HepG2 (cell line): ENCODE measurements around the gene TMOD2. TPM values are rescaled to one million over a fixed set of nuclear protein-coding genes. Genes with fewer than 3 reads are reported as not detected.

ENCODE experiments used
- ATAC-seq: fragments of 200-7000 bp; cut with Tn5 transposase; 3 replicates; pipeline ENCODE4 v1.9.1; 2020; ENCODE audit warnings: mild to moderate bottlenecking, moderate library complexity
- BruUV-seq: library from RNA; stranded (reverse); fragments of 400-500 nt; replicated peaks from 2 replicates; lab custom pipeline; 2021; lab: Mats Ljungman, UMichigan
- CTCF ChIA-PET: fragments of 300-600 bp; formaldehyde crosslinking; extraction: SDS; loops from one replicate; lab custom pipeline; 2021; ENCODE audit warnings: low total read pairs, inconsistent platforms, low intra/inter-chr PET ratio; lab: Yijun Ruan, JAX
- POLR2A ChIA-PET: fragments of 350-600 bp; sonication (Branson Sonifier 250); formaldehyde crosslinking; loops from one replicate; lab custom pipeline; 2020; ENCODE audit warnings: antibody characterized with exemption, inconsistent platforms; lab: Yijun Ruan, JAX
- DNase-seq: peaks from one replicate; pipeline ENCODE4 v3.0.0-alpha.2; 2015; ENCODE audit warnings: low spot score
- FAIRE-seq: peaks from 3 replicates; lab custom pipeline; 2011; peaks lifted over from hg19 to GRCh38; lab: Jason Lieb, UNC
- H2AFZ ChIP-seq: one replicate; pipeline ENCODE4 v1.6.1; 2011; ENCODE audit warnings: low read length, inconsistent platforms
- H3K27ac ChIP-seq: fragments of 300-600 bp; 3 replicates; pipeline ENCODE4 v1.8.0; 2011; ENCODE audit warnings: mixed run types, mild to moderate bottlenecking, mixed read lengths, low read length, inconsistent platforms; ENCODE audit not compliant: insufficient read depth; ENCODE audit errors: extremely low read length
- H3K27me3 ChIP-seq, 2 experiments: fragments of 200-600 bp in 1 of 2; 2 replicates in 1 of 2; 3 replicates in 1 of 2; pipeline versions ENCODE4 v1.6.0 to v1.8.0; 2011; ENCODE audit warnings: low read length in 2 of 2, mild to moderate bottlenecking in 2 of 2, moderate library complexity in 2 of 2, inconsistent platforms in 1 of 2; ENCODE audit not compliant: insufficient read depth in 2 of 2, control insufficient read depth in 1 of 2
- H3K36me3 ChIP-seq, 2 experiments: fragments of 200-600 bp in 1 of 2; replicated peaks in 1 of 2; 2 replicates in 1 of 2; 3 replicates in 1 of 2; pipeline versions ENCODE4 v1.5.1 to v1.8.0; 2011; ENCODE audit warnings: low read length in 2 of 2, inconsistent platforms in 1 of 2; ENCODE audit not compliant: insufficient read depth in 2 of 2, control insufficient read depth in 1 of 2
- H3K4me1 ChIP-seq: 2 replicates; pipeline ENCODE4 v1.5.1; 2012; ENCODE audit warnings: low read length, inconsistent platforms; ENCODE audit not compliant: insufficient read depth
- H3K4me2 ChIP-seq: 2 replicates; pipeline ENCODE4 v1.6.0; 2011; ENCODE audit warnings: low read depth, low read length, inconsistent platforms
- H3K4me3 ChIP-seq, 3 experiments: fragments of 200-600 bp in 1 of 3; sonication (generic), shearing (Covaris generic) in 1 of 3; replicated peaks in 1 of 3; 2 replicates each; pipeline ENCODE4 v1.5.1; 2011 to 2016; ENCODE audit warnings: low read length in 3 of 3, inconsistent platforms in 2 of 3, low read depth in 2 of 3, mild to moderate bottlenecking in 2 of 3, control low read depth in 1 of 3, mixed read lengths in 1 of 3; ENCODE audit not compliant: insufficient read depth in 1 of 3
- H3K79me2 ChIP-seq: one replicate; pipeline ENCODE4 v1.6.1; 2011; ENCODE audit warnings: low read length, inconsistent platforms; ENCODE audit not compliant: insufficient read depth
- H3K9ac ChIP-seq: 2 replicates; pipeline ENCODE4 v1.6.0; 2011; ENCODE audit warnings: mild to moderate bottlenecking, low read depth, low read length, inconsistent platforms; ENCODE audit not compliant: insufficient read depth
- H3K9me3 ChIP-seq: 2 replicates; pipeline ENCODE4 v1.5.1; 2012; ENCODE audit warnings: mild to moderate bottlenecking, low read length
- H4K20me1 ChIP-seq: 2 replicates; pipeline ENCODE4 v1.6.0; 2011; ENCODE audit warnings: inconsistent platforms, mild to moderate bottlenecking, low read length, moderate library complexity; ENCODE audit not compliant: insufficient read depth
- KDM5B ChIP-seq: sonication (generic); formaldehyde crosslinking; IDR thresholded peaks from 2 replicates; pipeline ENCODE4 v1.4.0; 2020; ENCODE audit warnings: missing genetic modification reagents, mild to moderate bottlenecking, borderline replicate concordance
- KMT2B ChIP-seq: IDR thresholded peaks from 2 replicates; pipeline ENCODE4 v1.6.1; 2016; ENCODE audit warnings: missing genetic modification reagents, missing compliant biosample characterization
- SMAD3 ChIP-seq: sonication (generic); formaldehyde crosslinking; IDR thresholded peaks from 2 replicates; pipeline ENCODE4 v1.4.0; 2020; ENCODE audit warnings: missing genetic modification reagents
- SMYD3 ChIP-seq: sonication (generic); formaldehyde crosslinking; IDR thresholded peaks from 2 replicates; pipeline ENCODE4 v1.8.1; 2023; ENCODE audit warnings: mild to moderate bottlenecking, missing genetic modification reagents
- ZIK1 ChIP-seq: sonication (generic); formaldehyde crosslinking; IDR thresholded peaks from 2 replicates; pipeline ENCODE4 v1.5.0; 2020; ENCODE audit warnings: mild to moderate bottlenecking, low read depth, missing genetic modification reagents, borderline replicate concordance
- ZNF34 ChIP-seq: sonication (generic); formaldehyde crosslinking; IDR thresholded peaks from 2 replicates; pipeline ENCODE4 v1.4.0; 2020; ENCODE audit warnings: mild to moderate bottlenecking, missing genetic modification reagents, borderline replicate concordance
- ZSCAN20 ChIP-seq: sonication (generic); formaldehyde crosslinking; IDR thresholded peaks from 2 replicates; pipeline ENCODE4 v1.4.0; 2020; ENCODE audit warnings: missing genetic modification reagents, mild to moderate bottlenecking, borderline replicate concordance
- WGBS: methylation state at CpG from one replicate; pipeline ENCODE4 v1.1.6; 2017; ENCODE audit warnings: low lambda C conversion rate; 5-methylcytosine and 5-hydroxymethylcytosine counted together
- in situ Hi-C: cut with HindIII; loops from 2 replicates; pipeline ENCODE4 v1.10.0; 2017; ENCODE audit warnings: low pct_unique_long_range_greater_than_20kb; ENCODE audit not compliant: extremely low pct_ligation_motif_present
- intact Hi-C: fragments of 100-400 bp; cut with micrococcal nuclease; formaldehyde crosslinking; loops from one replicate; pipeline ENCODE4 v1.10.0; 2022; ENCODE audit not compliant: unreplicated experiment
- polyA plus RNA-seq, 8 experiments: library from polyadenylated mRNA; depleted of rRNA in 3 of 8; stranded (reverse) in 7 of 8; unstranded in 1 of 8; fragments of >200 nt; fragmentation: Illumina TruSeq in 4 of 8; extraction: Trizol in 4 of 8; gene quantifications; 2 replicates each; pipeline versions ENCODE4 v1.2.1 to v1.2.3, GENCODE V29; 2011 to 2016; ENCODE audit warnings: low read depth in 4 of 8, missing spikeins in 1 of 8, mixed read lengths in 1 of 8; ENCODE audit not compliant: insufficient read depth in 1 of 8
- total RNA-seq, 5 experiments: library from RNA; depleted of rRNA; stranded (reverse); fragments of >200 nt; fragmentation: Illumina TruSeq; extraction: Trizol; gene quantifications; 2 replicates each; pipeline ENCODE4 v1.2.3, GENCODE V29; 2016; ENCODE audit warnings: low read depth in 1 of 5
- TF ChIP-seq, protein P1 (sequence below): sonication (generic); formaldehyde crosslinking; IDR thresholded peaks from 2 replicates; pipeline ENCODE4 v1.4.0; 2020; ENCODE audit warnings: missing genetic modification reagents, mild to moderate bottlenecking, borderline replicate concordance
- TF ChIP-seq, protein P2 (sequence below): sonication (generic); formaldehyde crosslinking; IDR thresholded peaks from 2 replicates; pipeline ENCODE4 v1.4.0; 2020; ENCODE audit warnings: missing genetic modification reagents

Gene TMOD2
- total and polyA plus RNA-seq, 2 of the 13 experiments (the other 11 are each of a cell fraction or from before 2014, with no cell fraction given), result 0.01 to 0.02 TPM

DNA sequence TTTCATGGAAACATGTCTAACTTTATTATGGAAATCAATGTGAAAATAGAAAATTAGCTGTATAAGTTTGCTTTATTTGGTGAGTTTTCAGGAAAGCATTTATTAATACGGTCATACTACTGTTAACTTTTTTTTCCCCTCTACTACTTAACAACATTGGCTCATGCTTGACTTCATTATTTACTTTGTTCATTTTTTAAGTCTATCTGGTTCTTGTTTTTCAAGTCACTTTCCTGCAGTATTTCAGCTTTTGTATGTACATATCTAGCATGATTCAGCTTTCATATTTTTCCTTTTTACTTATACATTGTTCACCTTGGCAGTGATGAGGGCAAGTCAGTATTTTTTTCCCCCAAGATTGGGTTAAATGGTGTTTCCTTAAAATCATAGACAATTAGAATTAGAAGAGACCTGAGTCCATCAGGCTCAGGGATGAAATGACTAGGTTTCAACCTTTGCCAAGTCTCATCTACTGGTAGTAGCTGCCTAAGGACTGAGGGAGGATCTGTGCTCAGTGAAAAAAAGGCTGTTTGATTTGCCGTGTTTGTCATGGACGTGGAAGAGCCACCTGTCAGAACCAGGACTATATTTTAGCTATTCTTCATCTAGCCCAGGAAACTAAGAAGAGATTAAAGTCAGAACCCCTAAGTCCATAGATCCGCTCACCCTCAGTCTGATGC lies 93.5 kb downstream of the TMOD2 start:
- BruUV-seq, result no TSS peak
- Histone ChIP-seq H3K4me3 (no peak overlapping the region), H3K27ac (no peak overlapping the region)
- intact Hi-C loops, result no loop called here
- in situ Hi-C loops, result no loop called here
- no peak for DNase-seq
- POLR2A ChIA-PET, result no interaction called here
- TF ChIP-seq, protein P1, sequence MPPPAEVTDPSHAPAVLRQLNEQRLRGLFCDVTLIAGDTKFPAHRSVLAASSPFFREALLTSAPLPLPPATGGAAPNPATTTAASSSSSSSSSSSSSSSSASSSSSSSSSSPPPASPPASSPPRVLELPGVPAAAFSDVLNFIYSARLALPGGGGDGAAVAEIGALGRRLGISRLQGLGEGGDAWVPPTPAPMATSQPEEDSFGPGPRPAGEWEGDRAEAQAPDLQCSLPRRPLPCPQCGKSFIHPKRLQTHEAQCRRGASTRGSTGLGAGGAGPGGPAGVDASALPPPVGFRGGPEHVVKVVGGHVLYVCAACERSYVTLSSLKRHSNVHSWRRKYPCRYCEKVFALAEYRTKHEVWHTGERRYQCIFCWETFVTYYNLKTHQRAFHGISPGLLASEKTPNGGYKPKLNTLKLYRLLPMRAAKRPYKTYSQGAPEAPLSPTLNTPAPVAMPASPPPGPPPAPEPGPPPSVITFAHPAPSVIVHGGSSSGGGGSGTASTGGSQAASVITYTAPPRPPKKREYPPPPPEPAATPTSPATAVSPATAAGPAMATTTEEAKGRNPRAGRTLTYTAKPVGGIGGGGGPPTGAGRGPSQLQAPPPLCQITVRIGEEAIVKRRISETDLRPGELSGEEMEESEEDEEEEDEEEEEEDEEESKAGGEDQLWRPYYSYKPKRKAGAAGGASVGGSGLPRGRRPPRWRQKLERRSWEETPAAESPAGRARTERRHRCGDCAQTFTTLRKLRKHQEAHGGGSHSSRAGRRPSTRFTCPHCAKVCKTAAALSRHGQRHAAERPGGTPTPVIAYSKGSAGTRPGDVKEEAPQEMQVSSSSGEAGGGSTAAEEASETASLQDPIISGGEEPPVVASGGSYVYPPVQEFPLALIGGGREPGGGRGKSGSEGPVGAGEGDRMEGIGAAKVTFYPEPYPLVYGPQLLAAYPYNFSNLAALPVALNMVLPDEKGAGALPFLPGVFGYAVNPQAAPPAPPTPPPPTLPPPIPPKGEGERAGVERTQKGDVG, result no peak
- no peak for TF ChIP-seq KMT2B
- no peak for TF ChIP-seq ZSCAN20
- TF ChIP-seq SMAD3 (CRISPR knock-in tag), result no peak
- TF ChIP-seq KDM5B (CRISPR knock-in tag), result no peak
- no peak for TF ChIP-seq SMYD3 (CRISPR knock-in tag)
- TF ChIP-seq ZIK1 (CRISPR knock-in tag), result no peak
- TF ChIP-seq, protein P2, sequence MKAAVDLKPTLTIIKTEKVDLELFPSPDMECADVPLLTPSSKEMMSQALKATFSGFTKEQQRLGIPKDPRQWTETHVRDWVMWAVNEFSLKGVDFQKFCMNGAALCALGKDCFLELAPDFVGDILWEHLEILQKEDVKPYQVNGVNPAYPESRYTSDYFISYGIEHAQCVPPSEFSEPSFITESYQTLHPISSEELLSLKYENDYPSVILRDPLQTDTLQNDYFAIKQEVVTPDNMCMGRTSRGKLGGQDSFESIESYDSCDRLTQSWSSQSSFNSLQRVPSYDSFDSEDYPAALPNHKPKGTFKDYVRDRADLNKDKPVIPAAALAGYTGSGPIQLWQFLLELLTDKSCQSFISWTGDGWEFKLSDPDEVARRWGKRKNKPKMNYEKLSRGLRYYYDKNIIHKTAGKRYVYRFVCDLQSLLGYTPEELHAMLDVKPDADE (CRISPR knock-in tag), result no peak
- no peak for TF ChIP-seq ZNF34 (CRISPR knock-in tag)
- TF ChIP-seq, all 625 proteins: peak for 0
- FAIRE-seq, result no peak
- Histone ChIP-seq H3K9me3 (no peaks in the 10 kb centered on the region), H3K4me2 (no peak overlapping the region), H4K20me1 (peaks cover 8% of the 10 kb centered on the region; the same call in 1 of the 2 replicates), H2AFZ (no peak overlapping the region), H3K27me3 (no peaks in the 10 kb centered on the region), H3K9ac (no peak overlapping the region), H3K4me1 (peaks cover 41% of the 10 kb centered on the region), H3K79me2 (peaks cover 94% of the 10 kb centered on the region), H3K36me3 (no peaks in the 10 kb centered on the region)
- 92% methylated on average over 4 of the region's 4 CpGs for WGBS
- no peak for ATAC-seq
- CTCF ChIA-PET, result no interaction called here
